ENCODE results near the gene SIRPG.
A peak's percentile ranks its signal among the peaks of the same experiment; 100 is the strongest.
"Not testable (repeated sequence)": the region's sequence is repeated elsewhere in the genome, so short reads cannot be mapped to it uniquely, and the experiment has no call there.

SIRPG gene

DNA sequence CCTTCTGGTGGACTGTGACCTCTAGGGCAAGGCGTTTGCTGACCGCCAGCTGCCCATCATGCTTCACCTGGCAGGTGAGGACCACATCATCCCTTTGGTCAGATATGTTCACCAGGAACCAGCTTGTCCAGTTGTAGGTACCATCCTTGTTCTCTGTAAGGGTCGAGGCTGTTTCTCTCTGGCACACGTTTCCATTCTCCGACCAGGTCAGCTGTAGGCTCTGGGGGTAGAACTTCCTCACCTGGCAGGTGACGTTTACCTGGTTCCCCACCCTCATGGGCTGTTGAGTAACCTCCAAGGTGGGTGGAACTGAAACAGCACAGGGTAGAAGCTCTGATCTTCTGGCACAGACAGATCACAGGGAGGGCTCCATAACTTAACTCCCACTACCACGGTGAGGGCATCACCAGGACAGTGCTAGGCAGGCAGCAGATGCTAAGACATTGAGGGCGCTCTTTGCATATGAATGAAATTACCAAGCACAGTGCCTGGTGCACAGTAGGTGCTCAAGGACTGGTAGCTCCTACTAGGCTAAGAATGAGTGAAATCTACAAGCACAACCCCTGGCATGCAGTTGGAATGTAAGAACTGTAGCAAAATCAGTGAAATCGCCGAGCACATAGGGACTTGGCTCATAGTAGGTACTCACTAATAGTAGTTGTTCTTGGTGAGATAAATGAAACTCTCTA lies 22.1 kb downstream of the SIRPG start:
- no peak for DNase-seq (ENCODE audit: low read depth in 2 of 2)

DNA sequence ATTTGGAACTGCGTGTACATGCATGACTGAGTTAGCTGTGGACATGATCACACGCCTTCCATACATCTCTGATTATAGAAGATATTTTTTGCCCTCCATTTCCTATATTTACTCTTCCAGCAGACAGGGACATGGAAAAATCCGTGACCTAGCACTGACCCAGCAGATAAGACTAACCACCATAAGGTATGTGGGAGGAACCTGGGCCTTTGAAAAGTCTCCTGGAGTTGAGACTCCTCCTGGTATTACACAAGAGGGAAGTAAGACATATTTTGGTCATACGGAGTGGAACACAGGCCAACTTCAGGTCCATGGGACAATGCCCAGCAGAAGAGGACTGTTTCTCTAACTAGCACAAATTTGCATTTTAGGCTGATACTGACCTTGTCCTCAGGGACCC lies 24.0 kb downstream of the SIRPG start:
- DNase-seq (ENCODE audit: low read depth in 2 of 2) = no peak

DNA sequence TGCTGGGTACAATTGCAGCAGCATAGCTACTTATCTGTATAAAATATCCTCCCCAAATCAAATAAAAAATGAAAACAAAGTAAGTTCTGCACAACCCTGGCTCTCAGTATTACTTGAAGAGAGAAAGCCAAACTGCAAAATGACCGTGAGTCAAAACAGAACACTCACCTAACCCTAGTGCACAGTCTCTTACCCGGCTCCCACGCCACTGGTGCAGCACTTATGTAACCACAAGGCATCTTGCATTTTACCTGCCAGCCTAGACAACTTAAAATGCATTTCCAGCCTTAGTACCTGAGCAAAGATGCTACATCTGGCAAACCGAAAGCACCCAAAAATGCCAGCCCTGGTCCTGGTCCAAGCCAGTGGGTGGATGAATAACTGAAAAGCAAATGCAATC lies 25.4 kb downstream of the SIRPG start:
- peak in 1 of 2 donors; percentile 30 for DNase-seq (ENCODE audit: low read depth in 2 of 2)

DNA sequence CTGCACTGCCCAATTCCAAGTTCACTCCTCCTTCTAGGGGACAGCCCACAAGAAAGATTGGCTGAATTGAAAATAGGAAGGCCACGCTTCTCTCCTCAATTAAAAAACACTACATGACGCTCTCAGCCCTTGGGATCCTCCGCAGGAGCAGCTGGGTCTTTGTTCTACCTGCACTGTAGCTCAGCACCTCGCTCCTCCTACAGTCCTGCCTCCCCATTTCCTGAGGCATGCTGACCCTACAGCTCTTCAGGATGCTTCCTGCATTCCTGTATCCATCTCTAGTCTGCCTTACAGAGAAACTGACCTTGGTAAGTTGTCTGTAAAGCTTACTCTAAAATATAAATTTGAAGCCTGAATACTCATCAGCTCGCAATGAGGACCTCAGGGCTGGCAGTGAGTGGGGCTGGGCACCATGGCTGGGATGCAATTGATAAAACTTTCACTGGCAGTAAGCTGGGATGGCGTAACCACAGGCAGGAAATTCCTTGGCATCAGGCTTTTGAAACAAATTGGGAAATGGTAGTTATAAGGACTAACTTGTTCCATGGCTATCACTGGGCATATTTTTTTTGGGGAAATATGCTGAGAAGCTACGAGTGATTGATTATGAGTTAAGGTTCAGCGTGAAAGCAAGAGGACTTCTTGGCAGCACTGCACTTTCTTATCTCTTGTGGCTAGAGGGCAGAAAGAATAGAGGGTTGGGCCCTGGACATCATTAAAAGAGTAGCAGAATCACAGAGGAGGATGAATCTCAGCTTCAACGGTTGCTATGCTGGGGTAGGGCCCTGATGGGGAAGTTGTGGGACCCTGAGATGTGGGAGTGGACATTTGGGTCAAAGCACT lies 26.0 kb downstream of the SIRPG start:
- DNase-seq (ENCODE audit: low read depth in 2 of 2) = no peak

DNA sequence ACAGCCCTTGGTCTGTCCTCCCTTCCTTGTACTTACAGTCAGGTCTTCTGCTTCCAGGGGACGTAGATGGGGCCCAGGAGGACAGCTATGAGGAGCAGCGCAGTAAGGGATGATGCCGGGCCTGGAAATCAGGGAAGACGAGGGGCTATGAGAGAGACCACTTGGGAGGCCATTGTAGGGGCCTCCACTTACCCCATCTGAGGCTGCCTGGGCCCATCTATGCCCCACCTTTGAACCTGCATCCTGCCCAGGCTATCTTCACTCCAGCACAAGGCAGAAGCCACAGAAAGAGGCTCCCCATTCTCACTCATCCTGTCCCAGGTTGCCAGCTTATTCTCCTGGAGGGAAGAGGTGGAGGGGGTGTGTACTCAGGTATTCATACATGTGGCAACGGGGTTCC lies 27.4 kb downstream of the SIRPG start:
- no peak for DNase-seq (ENCODE audit: low read depth in 2 of 2)

DNA sequence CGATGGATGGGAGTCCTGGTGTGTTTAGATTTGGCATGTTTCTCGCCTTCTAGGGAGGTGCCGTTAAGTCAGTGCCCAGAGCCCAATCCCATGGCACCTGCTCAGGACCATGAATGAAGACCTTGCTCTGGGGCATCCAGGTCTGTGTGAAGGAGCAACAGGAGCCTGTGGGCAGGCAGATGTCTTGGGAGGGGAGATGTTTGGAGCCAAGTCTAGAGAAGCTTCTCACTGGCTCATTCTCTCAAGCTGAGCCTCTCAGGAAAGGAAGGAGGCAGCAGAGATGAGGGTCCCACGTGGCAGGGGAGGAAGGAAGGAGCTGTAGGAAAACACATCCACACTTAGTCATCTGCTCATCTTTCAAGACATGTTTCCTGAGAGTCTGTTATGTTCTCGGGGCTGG lies 28.3 kb downstream of the SIRPG start:
- no peak for DNase-seq (ENCODE audit: low read depth in 2 of 2)

DNA sequence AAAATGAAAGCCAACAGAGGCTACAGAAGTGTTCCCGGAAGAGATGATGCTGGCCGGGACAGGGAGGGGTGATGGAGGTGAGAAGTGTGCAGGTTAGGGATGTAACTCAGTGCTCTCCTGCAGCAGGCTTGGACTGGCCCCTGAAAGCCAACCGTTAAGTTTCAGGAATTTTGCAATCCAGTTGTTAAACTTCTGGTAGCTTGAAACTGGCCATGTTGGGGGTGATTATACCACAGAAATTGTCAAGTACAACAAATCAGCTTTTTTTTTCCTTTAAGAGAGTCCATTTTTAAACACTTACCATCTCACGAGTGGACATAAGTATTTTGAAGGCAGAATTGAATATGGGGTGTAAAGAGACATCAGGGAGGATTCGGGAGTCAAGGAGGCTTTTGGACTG lies 29.0 kb downstream of the SIRPG start:
- DNase-seq (ENCODE audit: low read depth in 2 of 2) = no peak

DNA sequence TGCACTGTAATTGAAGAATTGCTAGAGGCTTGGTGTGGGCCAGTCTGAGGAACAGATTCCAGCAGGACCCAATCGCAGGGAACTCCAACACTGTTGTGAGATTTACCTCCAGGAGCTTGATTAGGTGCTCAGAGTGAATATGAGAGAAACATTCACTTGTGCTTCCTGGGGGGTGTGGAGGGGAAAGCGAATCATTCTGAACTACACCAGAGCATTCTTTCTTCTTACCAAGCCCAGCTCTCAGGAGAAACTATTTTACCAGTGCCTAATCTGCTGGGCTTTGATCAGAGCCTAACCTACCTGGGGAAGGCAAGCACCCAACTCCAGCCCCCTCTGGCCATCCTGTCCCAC lies 30.4 kb downstream of the SIRPG start:
- DNase-seq (ENCODE audit: low read depth in 2 of 2) = no peak

DNA sequence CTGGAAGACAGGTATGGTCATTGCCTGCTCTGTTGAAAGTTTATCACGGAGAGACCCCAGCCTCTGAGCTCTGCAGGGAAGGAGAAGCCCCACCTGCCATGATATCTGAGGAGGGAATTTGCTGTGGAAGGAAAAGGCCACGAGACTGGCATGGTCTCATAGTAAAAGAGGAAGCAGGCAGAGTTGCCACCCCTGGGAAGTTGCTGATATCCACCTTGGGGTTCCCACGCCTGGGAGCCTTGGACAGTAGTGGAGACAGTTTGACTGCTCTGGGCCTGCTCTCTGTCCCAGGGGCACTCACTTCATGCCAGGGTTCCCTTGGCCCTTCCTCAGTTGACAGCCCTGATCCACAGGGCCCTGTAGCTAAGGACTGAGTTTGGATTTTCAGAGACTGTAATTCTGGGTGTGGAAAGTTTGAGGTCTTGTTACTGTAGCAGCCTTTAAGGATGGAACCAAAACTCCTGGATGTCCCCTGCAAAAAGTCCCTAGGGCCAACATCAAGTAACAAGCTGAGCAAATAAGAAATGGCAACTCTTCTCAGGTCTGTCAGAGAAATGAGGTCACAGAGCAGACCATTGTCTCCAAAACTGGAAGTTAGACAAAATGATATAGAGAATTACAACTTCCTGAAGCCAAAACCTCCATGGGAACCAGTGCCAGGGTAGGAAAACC lies 30.9 kb downstream of the SIRPG start:
- DNase-seq (ENCODE audit: low read depth in 2 of 2) = no peak

DNA sequence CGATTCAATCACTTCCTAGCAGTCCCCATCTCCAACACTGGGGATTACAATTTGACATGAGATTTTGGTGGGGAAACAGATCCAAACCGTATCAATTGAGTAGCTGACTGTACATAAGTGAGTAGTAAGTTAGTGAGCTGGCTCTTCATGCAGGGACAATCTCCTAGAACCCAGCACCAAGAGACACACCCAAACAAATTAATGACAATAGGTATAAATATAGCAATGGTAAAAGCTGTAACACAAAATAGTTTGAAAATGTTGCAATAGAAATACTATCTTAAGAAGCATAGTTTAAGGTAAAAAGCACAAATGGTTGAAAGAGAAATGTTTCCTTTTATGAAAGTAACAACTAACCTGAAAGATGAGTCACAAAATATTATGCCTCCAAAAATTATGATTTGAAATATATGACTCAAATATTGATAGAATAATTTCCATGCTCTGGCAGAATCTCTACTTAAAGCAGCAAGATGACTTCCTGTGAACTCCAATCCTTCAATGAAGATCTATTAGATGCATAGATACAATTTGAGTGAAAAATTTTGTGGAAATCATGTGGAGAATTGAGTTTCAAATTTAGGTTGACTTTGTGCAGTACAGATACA lies 32.4 kb downstream of the SIRPG start:
- DNase-seq (ENCODE audit: low read depth in 2 of 2) = no peak

DNA sequence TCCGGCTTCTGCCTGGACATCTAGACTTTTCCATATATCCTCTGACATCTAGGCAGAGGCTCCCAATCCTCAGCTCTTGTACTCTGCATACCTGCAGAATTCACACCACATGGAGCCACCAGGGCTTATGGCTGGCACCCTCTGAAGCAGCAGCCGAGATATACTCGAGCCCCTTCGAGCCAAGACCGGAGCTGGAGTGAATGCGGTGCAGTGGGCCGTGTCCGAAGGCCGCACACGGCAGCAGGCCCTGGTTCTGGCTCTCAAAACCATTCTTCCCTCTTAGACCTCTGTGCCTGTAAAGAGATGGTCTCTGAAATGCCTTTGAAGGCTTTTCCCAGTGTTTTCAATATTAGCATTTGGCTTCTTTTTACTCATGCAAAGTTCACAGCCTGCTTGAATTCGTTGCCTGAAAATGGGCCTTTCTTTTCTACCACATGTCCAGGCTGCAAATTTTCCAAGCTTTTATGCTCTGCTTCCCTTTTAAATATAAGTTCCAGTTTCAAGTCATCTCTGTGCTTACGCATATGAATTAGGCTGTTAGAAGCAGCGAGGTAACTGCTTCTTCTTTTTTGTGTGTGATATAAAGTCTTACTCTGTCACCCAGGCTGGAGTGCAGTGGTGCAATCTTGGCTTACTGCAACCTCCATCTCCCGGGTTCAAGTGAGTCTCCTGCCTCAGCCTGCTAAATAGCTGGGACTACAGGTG lies 33.9 kb downstream of the SIRPG start:
- no peak for DNase-seq (ENCODE audit: low read depth in 2 of 2)

DNA sequence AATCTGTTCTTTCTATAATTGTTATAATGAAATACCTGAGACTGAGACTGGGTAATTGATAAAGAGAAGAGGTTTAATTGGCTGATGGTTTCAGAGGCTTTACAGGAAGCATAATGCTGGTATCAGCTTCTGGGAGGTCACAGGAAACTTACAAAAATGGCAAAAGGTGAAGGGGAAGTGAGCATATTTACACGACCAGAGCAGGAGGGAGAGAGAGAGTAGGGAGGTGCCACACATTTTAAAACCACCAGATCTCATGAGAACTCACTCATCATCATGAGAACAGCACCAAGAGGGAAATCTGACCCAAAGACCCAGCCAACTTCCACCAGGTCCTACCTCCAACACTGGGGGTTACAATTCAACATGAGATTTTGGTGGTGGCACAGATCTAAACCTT lies 35.1 kb downstream of the SIRPG start:
- DNase-seq (ENCODE audit: low read depth in 2 of 2) = no peak

DNA sequence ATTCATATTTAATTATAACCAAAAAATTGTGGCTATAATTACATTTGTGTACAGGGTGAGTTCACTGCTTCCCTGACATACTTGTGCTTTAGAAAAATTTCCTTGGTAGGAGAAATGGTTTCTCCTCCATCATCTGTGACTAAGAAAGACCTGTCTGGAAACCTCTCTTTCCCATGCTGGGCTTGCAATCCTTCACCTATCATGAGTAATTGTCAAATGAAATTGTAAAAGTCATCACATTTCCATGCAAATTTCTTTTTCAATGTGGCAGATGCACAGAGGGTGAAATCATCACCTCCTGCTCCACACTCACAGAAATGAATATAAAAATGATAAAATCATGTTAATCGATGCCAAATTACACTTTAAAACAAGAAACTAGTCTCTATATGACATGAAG lies 36.3 kb downstream of the SIRPG start:
- no peak for DNase-seq (ENCODE audit: low read depth in 2 of 2)

DNA sequence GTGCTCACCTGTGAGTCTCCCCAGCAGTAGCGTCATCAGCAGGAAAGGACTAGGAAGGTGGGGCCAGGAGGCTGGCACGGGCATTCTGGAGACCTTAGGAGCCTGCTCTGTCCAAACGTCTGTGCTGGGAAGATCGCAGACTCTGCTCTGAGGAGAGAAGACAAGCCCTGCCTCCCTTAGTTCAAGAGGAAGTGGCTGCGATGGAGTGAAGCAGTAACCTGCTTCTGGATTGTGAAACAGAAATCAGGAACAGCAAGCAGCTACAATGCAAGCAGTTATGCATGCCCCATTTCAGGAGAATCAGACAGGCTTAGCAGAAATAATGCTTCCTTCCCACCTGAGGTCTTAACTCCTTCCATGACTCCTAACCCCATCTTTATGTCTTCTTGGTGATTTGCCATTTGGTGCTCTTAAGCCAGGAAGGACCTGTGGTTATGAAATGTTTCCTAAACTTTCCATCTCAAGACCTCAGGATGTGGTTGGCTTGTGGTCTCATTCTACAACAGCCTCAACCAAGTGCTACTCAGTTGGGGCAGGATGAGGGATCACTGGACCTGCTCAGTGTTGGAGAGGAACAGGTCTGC lies 37.6 kb downstream of the SIRPG start, which contains the start of gene SIRPB1:
Gene SIRPB1, minus strand, starts transcription at position 149 of the 584 bp plus-strand sequence. Its CDS starts 65 bp downstream, at position 84.
- no peak for DNase-seq (ENCODE audit: low read depth in 2 of 2)

DNA sequence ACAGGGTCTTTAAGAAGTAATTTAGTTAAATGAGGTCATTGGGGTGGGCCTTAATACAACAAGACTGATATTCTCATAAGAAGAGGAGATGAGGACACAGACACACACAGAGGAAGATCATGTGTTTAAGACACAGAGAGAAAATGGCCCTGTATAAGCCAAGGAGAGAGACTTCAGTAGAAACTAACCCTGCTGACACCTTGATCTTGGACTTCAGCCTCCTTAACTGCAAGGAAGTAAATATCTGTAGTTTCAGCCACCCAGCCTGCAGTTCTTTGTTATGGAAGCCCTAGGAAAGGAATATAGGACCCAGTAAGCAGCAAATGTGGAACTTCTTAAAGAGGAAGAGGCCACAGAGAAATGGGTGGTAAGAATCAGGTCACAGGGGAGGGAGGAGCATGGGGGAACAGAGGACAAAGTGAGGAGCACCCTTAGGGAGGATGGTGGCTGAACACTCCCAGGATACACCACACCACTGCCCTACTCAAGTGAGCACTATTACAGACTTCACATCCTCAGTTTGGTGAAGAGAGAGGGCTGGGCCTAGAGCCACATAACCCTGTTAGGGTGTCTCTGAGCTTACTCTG lies 38.5 kb downstream of the SIRPG start:
- DNase-seq (ENCODE audit: low read depth in 2 of 2) = no peak

DNA sequence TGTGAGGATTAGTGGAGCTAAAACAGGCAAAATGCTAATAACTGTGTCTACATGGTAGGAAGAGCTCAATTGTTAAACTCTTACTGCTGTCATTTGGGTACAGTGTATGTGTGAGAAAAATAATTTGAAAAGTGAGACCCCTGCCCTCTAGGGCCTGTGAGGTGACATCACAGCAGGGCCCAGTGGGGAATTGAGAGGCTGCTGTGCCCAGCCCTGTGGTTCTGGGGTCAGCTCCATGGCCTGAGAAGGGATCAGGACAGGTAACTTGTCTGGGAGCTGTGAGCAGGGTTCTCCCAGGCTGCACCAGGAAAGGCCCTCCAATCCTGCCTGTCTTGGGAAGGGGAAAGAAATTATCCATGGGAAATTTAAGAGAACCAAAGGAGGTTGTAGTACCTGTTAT lies 39.1 kb downstream of the SIRPG start:
- no peak for DNase-seq (ENCODE audit: low read depth in 2 of 2)

DNA sequence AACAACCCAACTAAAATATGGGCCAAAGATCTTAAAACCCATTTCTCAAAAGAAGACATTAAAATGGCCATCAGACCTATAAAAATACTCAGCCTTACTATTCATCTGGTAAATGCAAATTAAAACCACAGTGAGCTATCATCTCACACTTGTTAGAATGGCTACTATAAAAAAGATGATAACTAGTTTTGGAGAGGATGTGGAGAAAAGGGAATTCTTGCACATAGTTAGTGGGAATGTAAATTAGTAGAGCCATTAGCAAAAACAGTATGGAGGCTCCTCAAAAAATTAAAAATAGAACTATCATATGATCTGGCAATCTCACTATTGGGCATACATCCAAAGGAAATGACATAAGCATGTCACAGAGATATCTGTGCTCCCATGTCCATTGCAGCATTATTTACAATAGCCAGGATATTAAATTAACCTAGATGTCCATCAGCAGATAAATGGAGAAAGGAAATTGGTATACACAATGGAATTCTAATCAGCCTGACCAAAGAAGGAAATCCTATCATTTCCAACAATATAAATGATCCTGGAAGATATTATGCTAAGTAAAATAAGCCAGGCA lies 40.6 kb downstream of the SIRPG start:
- DNase-seq (ENCODE audit: low read depth in 2 of 2) = no peak

DNA sequence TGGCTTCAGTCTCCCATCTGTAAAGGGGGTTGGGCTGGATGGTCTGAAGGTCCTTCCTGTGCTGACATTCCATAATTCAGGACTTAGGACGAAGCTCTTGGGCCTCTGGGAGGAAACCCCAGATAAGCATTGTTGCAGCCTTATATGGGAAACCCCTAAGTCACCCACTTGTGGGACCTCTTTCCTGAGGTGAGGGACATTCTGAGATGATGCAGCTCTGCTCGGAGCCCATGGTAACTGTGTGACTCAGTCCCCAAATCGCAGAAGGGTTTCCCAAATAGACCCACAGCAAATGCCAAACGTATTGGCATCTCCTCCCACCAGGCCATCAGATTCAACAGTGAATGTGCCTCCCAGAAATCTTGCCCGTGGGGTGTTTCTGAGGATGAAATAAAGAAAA lies 47.2 kb downstream of the SIRPG start:
- DNase-seq (ENCODE audit: low read depth in 2 of 2) = not testable (repeated sequence)

DNA sequence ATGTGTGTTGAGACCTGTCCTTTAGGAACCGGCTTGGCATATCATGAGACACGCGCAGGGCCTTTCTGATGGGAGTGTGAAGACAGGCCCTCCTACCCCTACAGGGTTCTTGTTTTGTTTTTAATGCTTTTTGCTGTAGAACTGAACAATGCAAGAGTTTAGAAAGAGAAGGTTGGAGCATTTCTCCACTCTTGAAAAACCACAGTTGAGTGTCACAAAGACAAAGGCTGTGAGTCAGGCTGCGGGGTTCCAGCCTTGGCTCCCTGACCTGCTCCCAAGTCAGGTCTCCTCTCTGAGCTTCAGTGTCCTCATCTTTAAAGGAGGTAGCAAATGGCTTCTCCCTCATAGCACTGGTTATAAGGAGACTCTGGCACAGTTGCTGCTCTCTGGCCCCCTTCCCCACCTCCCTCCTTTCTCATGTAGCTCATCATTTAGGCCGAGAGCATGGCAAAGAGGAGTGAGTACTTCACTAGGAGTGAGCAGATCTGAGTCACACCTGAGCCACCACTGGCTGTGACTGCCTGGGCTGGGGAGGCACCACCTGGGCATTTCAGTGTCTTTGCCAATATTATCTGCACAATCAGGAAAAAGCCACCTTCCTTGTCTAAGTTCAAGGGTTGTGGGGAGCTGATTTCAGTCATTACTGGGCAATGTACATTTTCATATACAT lies 48.8 kb downstream of the SIRPG start:
- not testable (repeated sequence) for DNase-seq (ENCODE audit: low read depth in 2 of 2)

DNA sequence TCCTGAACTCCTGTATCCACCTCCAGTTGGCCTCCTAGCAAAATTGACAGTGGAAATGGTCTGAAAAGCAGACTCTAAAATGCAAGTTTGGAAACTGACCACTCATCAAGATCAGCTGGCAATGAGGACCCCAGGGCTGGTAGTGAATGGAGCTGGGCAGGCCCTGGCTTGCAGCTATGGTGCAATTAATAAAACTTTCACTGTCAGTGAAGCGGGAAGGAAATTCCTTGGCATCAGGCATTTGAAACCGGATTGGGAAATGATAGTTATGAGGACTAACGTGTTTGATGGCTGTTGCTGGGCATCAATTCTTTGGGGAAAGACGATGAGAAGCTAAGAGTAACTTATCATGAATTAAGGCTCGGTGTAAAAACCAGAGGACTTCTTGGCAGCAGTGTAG lies 56.8 kb downstream of the SIRPG start:
- DNase-seq (ENCODE audit: low read depth in 2 of 2) = no peak

All from stimulated activated CD8-positive, alpha-beta memory T cell treated with anti-CD3 and anti-CD28 coated beads, Interleukin-15, amount 100 ng/mL, for 48 hours (primary cell).